Lower lobe of right lung (tissue), 2 donors: ENCODE data around the gene SPART. TPM values are rescaled to one million over a fixed set of nuclear protein-coding genes. Genes with fewer than 3 reads are reported as not detected.

Experiments used
- ATAC-seq, 2 donors: fragments of 200-7000 bp; cut with Tn5 transposase; one replicate each; pipeline ENCODE4 v1.9.1; 2020 to 2022; ENCODE audit warnings: mild to moderate bottlenecking in 2 of 2, moderate library complexity in 2 of 2
- DNase-seq: peaks from one replicate; pipeline ENCODE4 v3.0.0-alpha.2; 2020
- H3K27ac ChIP-seq: fragments of 200-600 bp; one replicate; pipeline ENCODE4 v1.8.0; 2022
- H3K27me3 ChIP-seq: fragments of 200-600 bp; one replicate; pipeline ENCODE4 v1.8.0; 2022; ENCODE audit warnings: low read depth
- H3K36me3 ChIP-seq: fragments of 200-600 bp; one replicate; pipeline ENCODE4 v1.8.0; 2022; ENCODE audit warnings: mild to moderate bottlenecking
- H3K4me1 ChIP-seq: fragments of 200-600 bp; one replicate; pipeline ENCODE4 v1.8.0; 2022
- H3K4me3 ChIP-seq: fragments of 200-600 bp; one replicate; pipeline ENCODE4 v1.8.0; 2022; ENCODE audit warnings: mild to moderate bottlenecking
- H3K9me3 ChIP-seq: fragments of 200-600 bp; one replicate; pipeline ENCODE4 v1.8.0; 2022
- intact Hi-C: fragments of 100-400 bp; cut with DNase I; formaldehyde crosslinking; loops from one replicate; pipeline ENCODE4 v1.11.0; 2022
- total RNA-seq: library from RNA; stranded (reverse); fragmentation: NEBNext Ultra II Directional; extraction: Animal tissue kit (Norgen Biotek cat#: 25700); gene quantifications from one replicate; pipeline ENCODE4 v1.2.1, GENCODE V29; 2021
- TF ChIP-seq, protein P1 (sequence below): fragments of 200-600 bp; IDR thresholded peaks from one replicate; pipeline ENCODE4 v1.8.0; 2022; ENCODE audit warnings: antibody characterized with exemption, mild to moderate bottlenecking
- donor health status: DM: no; HTN: yes; CAD: no; lungs with severe emphysema.

Gene SPART
- total RNA-seq, 1 donor from 2014 or later: 72.5 TPM

DNA sequence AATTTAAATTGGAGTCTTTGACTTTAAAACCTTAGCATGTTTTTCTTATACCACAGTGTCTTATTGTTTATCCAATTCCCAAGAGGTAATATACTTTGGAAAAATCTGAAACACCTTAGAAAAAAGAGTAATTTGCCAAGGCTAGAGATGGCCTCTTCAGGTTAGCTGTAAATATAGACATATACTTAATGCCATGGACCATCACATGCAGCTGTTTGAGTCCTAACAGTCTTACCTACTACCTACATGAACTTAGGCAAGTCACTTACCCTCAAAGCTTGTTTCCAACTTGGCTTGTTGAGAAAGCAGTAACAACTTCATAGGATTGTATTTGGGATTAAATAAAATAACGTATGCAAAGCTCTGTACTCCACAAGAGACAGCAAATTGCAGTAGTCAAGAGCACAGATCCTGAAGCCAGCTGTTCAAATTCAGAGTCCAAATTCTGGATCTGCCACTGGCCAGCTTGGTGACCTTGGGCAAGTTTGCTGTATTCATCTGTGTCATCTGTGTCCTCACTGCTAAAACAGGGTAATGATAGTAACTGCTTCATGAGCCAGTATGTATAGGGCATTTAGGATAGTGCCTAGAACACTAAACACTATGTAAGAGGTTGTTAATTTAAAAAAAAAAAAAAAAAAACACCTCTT is 13.2 kb upstream of the SPART start:
- no peaks in the 10 kb centered on the region for H3K9me3 ChIP-seq
- no peaks in the 10 kb centered on the region for H3K27me3 ChIP-seq
- ATAC-seq (no peak), DNase-seq (no peak)
- no peak overlapping the region for H3K4me3 ChIP-seq
- H3K27ac ChIP-seq: no peak overlapping the region
- intact Hi-C loops: no loop called here
- H3K36me3 ChIP-seq: no peaks in the 10 kb centered on the region
- TF ChIP-seq, protein P1, sequence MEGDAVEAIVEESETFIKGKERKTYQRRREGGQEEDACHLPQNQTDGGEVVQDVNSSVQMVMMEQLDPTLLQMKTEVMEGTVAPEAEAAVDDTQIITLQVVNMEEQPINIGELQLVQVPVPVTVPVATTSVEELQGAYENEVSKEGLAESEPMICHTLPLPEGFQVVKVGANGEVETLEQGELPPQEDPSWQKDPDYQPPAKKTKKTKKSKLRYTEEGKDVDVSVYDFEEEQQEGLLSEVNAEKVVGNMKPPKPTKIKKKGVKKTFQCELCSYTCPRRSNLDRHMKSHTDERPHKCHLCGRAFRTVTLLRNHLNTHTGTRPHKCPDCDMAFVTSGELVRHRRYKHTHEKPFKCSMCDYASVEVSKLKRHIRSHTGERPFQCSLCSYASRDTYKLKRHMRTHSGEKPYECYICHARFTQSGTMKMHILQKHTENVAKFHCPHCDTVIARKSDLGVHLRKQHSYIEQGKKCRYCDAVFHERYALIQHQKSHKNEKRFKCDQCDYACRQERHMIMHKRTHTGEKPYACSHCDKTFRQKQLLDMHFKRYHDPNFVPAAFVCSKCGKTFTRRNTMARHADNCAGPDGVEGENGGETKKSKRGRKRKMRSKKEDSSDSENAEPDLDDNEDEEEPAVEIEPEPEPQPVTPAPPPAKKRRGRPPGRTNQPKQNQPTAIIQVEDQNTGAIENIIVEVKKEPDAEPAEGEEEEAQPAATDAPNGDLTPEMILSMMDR: no peak
- no peaks in the 10 kb centered on the region for H3K4me1 ChIP-seq

DNA sequence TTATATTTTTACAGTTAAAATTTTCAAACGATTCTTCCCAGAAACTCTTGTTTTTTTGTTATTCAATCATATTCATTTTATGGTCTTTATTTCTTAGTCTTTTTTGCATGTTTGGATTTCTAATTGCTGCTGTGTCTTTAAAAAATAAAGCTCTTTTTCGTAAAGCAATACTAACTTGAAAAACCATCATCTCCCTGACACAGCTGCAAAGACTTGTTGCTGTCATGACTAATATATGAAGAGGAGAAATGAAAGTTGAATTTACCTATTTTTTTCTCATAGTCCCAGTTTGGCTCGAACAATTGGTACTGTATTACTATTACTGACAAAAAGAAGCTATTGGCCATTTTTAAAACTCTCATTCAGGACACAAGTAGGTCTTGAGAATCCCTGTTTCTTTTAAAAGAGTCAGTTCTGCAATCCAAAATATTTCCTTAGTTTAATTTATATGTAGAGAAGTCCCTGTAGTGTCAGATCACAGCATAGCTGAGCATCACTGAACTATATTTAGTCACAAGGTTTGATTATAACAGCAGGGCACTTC is 12.1 kb upstream of the SPART start:
- Histone ChIP-seq H3K36me3 (no peaks in the 10 kb centered on the region), H3K4me1 (no peaks in the 10 kb centered on the region), H3K27ac (no peak overlapping the region), H3K9me3 (no peaks in the 10 kb centered on the region), H3K4me3 (no peak overlapping the region), H3K27me3 (no peaks in the 10 kb centered on the region)
- DNase-seq (no peak), ATAC-seq (no peak)
- TF ChIP-seq, protein P1: no peak
- intact Hi-C loops: no loop called here

DNA sequence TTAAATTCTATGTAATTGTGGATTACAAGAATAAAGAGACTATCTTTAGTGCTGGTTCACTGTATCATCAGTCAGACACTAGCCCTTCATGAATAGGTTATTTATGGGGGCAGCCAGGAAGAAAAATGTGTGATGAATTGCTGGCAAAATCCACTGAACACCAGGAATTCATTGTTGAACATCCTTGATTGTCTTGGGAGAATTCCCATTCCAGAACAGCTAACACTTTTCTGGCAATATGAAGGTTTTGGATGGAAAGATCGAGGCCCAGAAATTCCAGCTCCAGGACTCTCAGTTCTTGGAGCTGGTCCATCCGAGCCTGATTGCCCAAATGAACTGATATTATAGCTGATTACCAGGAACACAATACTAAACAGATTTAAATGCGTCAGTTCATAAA is 11.5 kb upstream of the SPART start:
- ATAC-seq (no peak), DNase-seq (no peak)
- TF ChIP-seq, protein P1: no peak
- no peaks in the 10 kb centered on the region for H3K4me1 ChIP-seq
- no peaks in the 10 kb centered on the region for H3K27me3 ChIP-seq
- no peaks in the 10 kb centered on the region for H3K36me3 ChIP-seq
- no peak overlapping the region for H3K27ac ChIP-seq
- intact Hi-C loops: no loop called here
- H3K9me3 ChIP-seq: no peaks in the 10 kb centered on the region
- H3K4me3 ChIP-seq: no peak overlapping the region

DNA sequence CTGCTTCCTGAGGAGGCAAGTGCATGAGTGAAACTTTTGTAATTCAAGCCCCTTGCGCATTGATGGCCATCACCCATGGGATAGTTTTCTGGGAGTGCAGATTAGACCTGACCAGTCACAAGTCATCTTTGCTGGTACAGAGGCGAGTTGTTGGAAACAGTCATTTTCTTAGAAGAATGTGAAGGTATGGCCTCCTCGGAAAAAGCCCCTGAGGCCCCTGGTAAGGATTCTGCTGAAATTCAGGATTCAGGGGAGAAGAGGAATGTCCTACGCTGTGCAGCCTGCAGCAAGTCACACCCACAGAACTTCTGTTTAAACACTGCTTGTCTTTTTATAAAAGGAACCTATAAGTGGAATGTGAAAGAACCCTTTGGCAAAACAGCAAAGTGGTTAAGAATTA is 11.0 kb upstream of the SPART start:
- ATAC-seq (no peak), DNase-seq (no peak)
- Histone ChIP-seq H3K4me3 (no peak overlapping the region), H3K36me3 (no peaks in the 10 kb centered on the region), H3K4me1 (no peaks in the 10 kb centered on the region), H3K27ac (no peak overlapping the region), H3K27me3 (no peaks in the 10 kb centered on the region), H3K9me3 (no peaks in the 10 kb centered on the region)
- TF ChIP-seq, protein P1: no peak
- intact Hi-C loops: no loop called here

DNA sequence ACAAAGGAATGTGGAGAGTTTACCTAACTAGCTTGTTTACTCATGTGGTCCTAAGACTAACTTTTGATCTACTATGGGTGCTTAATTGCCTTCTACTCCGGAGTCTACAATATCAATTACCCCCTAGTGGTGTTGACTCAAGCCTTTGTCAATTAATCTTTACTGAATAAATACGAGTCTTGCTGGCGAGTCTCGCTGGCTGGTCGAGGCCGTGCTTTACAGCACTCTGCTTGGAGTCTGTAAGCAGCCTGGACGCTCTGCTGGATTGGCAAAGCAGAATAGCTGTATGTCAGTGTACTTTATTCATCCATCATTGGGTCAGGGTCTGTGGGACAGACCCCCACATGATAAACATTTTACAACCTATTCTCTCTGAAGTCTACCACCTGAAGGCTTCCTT is 9.9 kb upstream of the SPART start:
- intact Hi-C loops: no loop called here
- no peak overlapping the region for H3K27ac ChIP-seq
- ATAC-seq (no peak), DNase-seq (no peak)
- no peaks in the 10 kb centered on the region for H3K27me3 ChIP-seq
- no peak overlapping the region for H3K4me3 ChIP-seq
- H3K4me1 ChIP-seq: no peaks in the 10 kb centered on the region
- H3K9me3 ChIP-seq: no peaks in the 10 kb centered on the region
- TF ChIP-seq, protein P1: no peak
- H3K36me3 ChIP-seq: no peaks in the 10 kb centered on the region
